HCT116 (cell line): ENCODE measurements around the gene DOCK3. TPM values are rescaled to one million over a fixed set of nuclear protein-coding genes. Genes with fewer than 3 reads are reported as not detected.
"Not testable (repeated sequence)": the region's sequence is repeated elsewhere in the genome, so short reads cannot be mapped to it uniquely, and the experiment has no call there.

Experiments
- ATAC-seq: fragments of 200-7000 bp; cut with Tn5 transposase; 2 replicates; pipeline ENCODE4 v1.9.1; 2020; ENCODE audit warnings: mild to moderate bottlenecking, moderate library complexity
- BruUV-seq: library from RNA; stranded (reverse); fragments of 400-500 nt; replicated peaks from 2 replicates; lab custom pipeline; 2021; lab: Mats Ljungman, UMichigan
- CTCF ChIA-PET: fragments of 300-600 bp; sonication (Branson Sonifier 250); formaldehyde crosslinking; loops from one replicate; lab custom pipeline; 2021; ENCODE audit warnings: antibody characterized with exemption; lab: Charles Lee
- POLR2A ChIA-PET: fragments of 300-600, 350-600 bp; sonication (Branson Sonifier 250); formaldehyde crosslinking; loops from one replicate; lab custom pipeline; 2021; ENCODE audit warnings: antibody characterized with exemption; lab: Charles Lee
- RAD21 ChIA-PET, 2 experiments: fragments of 300-600 bp; sonication (Branson Sonifier 250); formaldehyde crosslinking; loops; one replicate each; lab custom pipeline; 2023; ENCODE audit warnings: low total read pairs in 2 of 2; ENCODE audit not compliant: uncharacterized antibody in 2 of 2, unreplicated experiment in 2 of 2, low non-redundant PET in 1 of 2; lab: Charles Lee
- DNase-seq: peaks from one replicate; pipeline ENCODE4 v3.0.0-alpha.2; 2010; ENCODE audit warnings: low read depth, low spot score
- H2AFZ ChIP-seq: fragments of 200-600 bp; shearing (Covaris generic), sonication (generic); 2 replicates; pipeline ENCODE4 v1.6.1; 2017; ENCODE audit warnings: low read depth, mixed run types, mixed read lengths, antibody characterized with exemption, low read length; ENCODE audit not compliant: poor library complexity, severe bottlenecking
- H3K27ac ChIP-seq: 2 replicates; pipeline ENCODE4 v1.5.1; 2012; ENCODE audit warnings: low read depth, low read length
- H3K27me3 ChIP-seq: fragments of 200-600 bp; sonication (generic); 2 replicates; pipeline ENCODE4 v1.6.1; 2016; ENCODE audit warnings: mixed run types, low read length, mixed read lengths; ENCODE audit not compliant: insufficient read depth
- H3K36me3 ChIP-seq, 2 experiments: fragments of 200-500 bp in 1 of 2; fragments of 200-600 bp in 1 of 2; sonication (Bioruptor generic) in 1 of 2; sonication (generic) in 1 of 2; 2 replicates each; pipeline versions ENCODE4 v1.5.1 to v1.6.1; 2014 to 2016; ENCODE audit warnings: low read length in 2 of 2, inconsistent platforms in 1 of 2, mixed read lengths in 1 of 2, mixed run types in 1 of 2; ENCODE audit not compliant: insufficient read depth in 2 of 2, control insufficient read depth in 1 of 2
- H3K4me1 ChIP-seq, 2 experiments: fragments of 200-600 bp in 1 of 2; sonication (generic) in 1 of 2; 2 replicates each; pipeline versions ENCODE4 v1.5.1 to v1.6.1; 2012 to 2017; ENCODE audit warnings: low read length in 2 of 2, inconsistent platforms in 1 of 2, mild to moderate bottlenecking in 1 of 2, mixed read lengths in 1 of 2, mixed run types in 1 of 2, moderate library complexity in 1 of 2; ENCODE audit not compliant: insufficient read depth in 2 of 2, control insufficient read depth in 1 of 2
- H3K4me2 ChIP-seq: fragments of 200-600 bp; sonication (generic); 2 replicates; pipeline ENCODE4 v1.6.1; 2017; ENCODE audit warnings: mixed run types, low read length, mixed read lengths
- H3K4me3 ChIP-seq, 2 experiments: fragments of 200-600 bp in 1 of 2; sonication (generic) in 1 of 2; replicated peaks in 1 of 2; 2 replicates each; pipeline ENCODE4 v1.5.1; 2011 to 2016; ENCODE audit warnings: low read length in 2 of 2, control low read depth in 1 of 2, low read depth in 1 of 2, mild to moderate bottlenecking in 1 of 2, mixed read lengths in 1 of 2, mixed run types in 1 of 2
- H3K79me2 ChIP-seq: fragments of 200-600 bp; sonication (generic); 2 replicates; pipeline ENCODE4 v1.6.1; 2017; ENCODE audit warnings: mild to moderate bottlenecking, mixed run types, low read length, moderate library complexity, mixed read lengths; ENCODE audit not compliant: insufficient read depth
- H3K9ac ChIP-seq: fragments of 200-600 bp; sonication (generic); 2 replicates; pipeline ENCODE4 v1.6.1; 2016; ENCODE audit warnings: low read length, mixed read lengths
- H3K9me2 ChIP-seq: fragments of 200-600 bp; sonication (generic), shearing (Covaris generic); 2 replicates; pipeline ENCODE4 v1.6.1; 2017; ENCODE audit warnings: mixed run types, mild to moderate bottlenecking, moderate library complexity; ENCODE audit not compliant: insufficient read depth
- H3K9me3 ChIP-seq, 2 experiments: fragments of 200-500 bp in 1 of 2; fragments of 200-600 bp in 1 of 2; sonication (Bioruptor generic) in 1 of 2; sonication (generic) in 1 of 2; 2 replicates each; pipeline ENCODE4 v1.6.1; 2014 to 2017; ENCODE audit warnings: low read length in 2 of 2, mixed read lengths in 2 of 2, inconsistent platforms in 1 of 2, low read depth in 1 of 2, mild to moderate bottlenecking in 1 of 2, mixed run types in 1 of 2, moderate library complexity in 1 of 2; ENCODE audit not compliant: control insufficient read depth in 1 of 2, insufficient read depth in 1 of 2
- H4K20me1 ChIP-seq: fragments of 200-600 bp; sonication (generic), shearing (Covaris generic); 2 replicates; pipeline ENCODE4 v1.6.1; 2017; ENCODE audit warnings: mixed run types, mild to moderate bottlenecking, moderate library complexity; ENCODE audit not compliant: insufficient read depth
- ZFX ChIP-seq: fragments of 450-650 bp; IDR thresholded peaks from 2 replicates; pipeline ENCODE4 v1.6.1; 2017
- intact Hi-C: fragments of 100-400 bp; cut with micrococcal nuclease; formaldehyde crosslinking; loops from 2 replicates; pipeline ENCODE4 v1.10.0; 2022
- total RNA-seq: library from RNA; stranded (reverse); gene quantifications from one replicate; pipeline ENCODE4 v1.2.1, GENCODE V29; 2021; ENCODE audit not compliant: unreplicated experiment
- TF ChIP-seq, protein P1 (sequence below), 3 experiments: fragments of 200-600 bp in 1 of 3; sonication (generic) in 1 of 3; IDR thresholded peaks in 2 of 3; conservative IDR thresholded peaks in 1 of 3; 2 replicates each; pipeline ENCODE4 v1.5.1; 2012 to 2017; ENCODE audit warnings: low read depth in 2 of 3, low read length in 2 of 3, antibody characterized with exemption in 1 of 3, borderline replicate concordance in 1 of 3, control low read depth in 1 of 3, mild to moderate bottlenecking in 1 of 3, mixed read lengths in 1 of 3, mixed run types in 1 of 3, moderate library complexity in 1 of 3; ENCODE audit not compliant: insufficient read depth in 1 of 3

The DOCK3 gene
- total RNA-seq, 1 experiment from 2014 or later = 4.2 TPM

DNA sequence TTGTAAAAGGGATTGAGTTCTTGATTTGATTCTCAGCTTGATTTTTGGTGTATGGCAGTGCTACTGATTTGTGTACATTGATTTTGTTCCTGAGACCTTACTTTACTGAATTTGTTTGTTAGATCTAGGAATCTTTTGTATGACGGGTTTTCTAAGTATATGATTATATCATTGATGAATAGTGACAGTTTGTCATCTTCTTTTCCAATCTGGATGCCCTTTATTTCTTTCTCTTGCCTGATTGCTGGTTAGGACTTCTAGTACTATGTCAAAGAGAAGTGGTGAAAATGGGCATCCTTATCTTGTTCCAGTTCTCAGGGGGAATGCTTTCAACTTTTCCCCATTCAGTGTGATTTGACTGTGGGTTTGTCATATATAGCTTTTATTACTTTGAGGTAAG lies 103.0 kb downstream of the DOCK3 start:
- CTCF ChIA-PET = no interaction called here
- Histone ChIP-seq H3K27ac (no peak overlapping the region), H3K4me1 (no peaks in the 10 kb centered on the region), H3K4me3 (no peak overlapping the region), H3K9me2 (no peaks in the 10 kb centered on the region), H2AFZ (no peak overlapping the region), H3K4me2 (no peak overlapping the region), H3K36me3 (no peaks in the 10 kb centered on the region), H3K9me3 (no peaks in the 10 kb centered on the region), H3K79me2 (no peaks in the 10 kb centered on the region), H3K27me3 (no peaks in the 10 kb centered on the region), H4K20me1 (no peaks in the 10 kb centered on the region; the same call in 1 of the 2 replicates), H3K9ac (no peak overlapping the region)
- DNase-seq (no peak), ATAC-seq (no peak)
- TF ChIP-seq, protein P1, sequence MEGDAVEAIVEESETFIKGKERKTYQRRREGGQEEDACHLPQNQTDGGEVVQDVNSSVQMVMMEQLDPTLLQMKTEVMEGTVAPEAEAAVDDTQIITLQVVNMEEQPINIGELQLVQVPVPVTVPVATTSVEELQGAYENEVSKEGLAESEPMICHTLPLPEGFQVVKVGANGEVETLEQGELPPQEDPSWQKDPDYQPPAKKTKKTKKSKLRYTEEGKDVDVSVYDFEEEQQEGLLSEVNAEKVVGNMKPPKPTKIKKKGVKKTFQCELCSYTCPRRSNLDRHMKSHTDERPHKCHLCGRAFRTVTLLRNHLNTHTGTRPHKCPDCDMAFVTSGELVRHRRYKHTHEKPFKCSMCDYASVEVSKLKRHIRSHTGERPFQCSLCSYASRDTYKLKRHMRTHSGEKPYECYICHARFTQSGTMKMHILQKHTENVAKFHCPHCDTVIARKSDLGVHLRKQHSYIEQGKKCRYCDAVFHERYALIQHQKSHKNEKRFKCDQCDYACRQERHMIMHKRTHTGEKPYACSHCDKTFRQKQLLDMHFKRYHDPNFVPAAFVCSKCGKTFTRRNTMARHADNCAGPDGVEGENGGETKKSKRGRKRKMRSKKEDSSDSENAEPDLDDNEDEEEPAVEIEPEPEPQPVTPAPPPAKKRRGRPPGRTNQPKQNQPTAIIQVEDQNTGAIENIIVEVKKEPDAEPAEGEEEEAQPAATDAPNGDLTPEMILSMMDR (IDR thresholded peaks at IDR 0.05 in 2 of 3, conservative IDR thresholded peaks at IDR 0.05 in 1 of 3; ENCODE audit: borderline replicate concordance in 1 of 3, insufficient read depth in 1 of 3, low read depth in 2 of 3, low read length in 2 of 3) = no peak
- TF ChIP-seq ZFX = no peak
- POLR2A ChIA-PET = no interaction called here
- no TSS peak for BruUV-seq
- RAD21 ChIA-PET = no interaction called here
- intact Hi-C loops = no loop called here

DNA sequence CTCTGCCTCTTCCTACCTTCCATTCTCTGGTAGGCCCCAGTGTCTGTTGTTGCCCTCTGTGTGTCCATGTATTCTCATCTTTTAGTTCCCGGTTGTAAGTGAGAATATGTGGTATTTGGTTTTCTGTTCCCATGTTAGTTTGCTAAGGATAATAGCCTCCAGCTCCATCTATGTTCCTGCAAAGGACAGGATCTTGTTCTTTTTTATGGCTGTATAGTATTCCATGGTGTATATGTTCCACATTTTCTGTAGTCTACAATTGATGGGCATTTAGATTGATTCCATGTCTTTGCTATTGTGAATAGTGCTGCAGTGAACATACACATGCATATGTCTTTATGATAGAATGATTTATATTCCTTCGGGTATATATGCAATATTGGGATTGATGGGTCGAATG lies 107.0 kb downstream of the DOCK3 start:
- H3K4me2 ChIP-seq, H4K20me1 ChIP-seq, BruUV-seq, H2AFZ ChIP-seq, H3K27me3 ChIP-seq, CTCF ChIA-PET, DNase-seq, RAD21 ChIA-PET, intact Hi-C loops, H3K27ac ChIP-seq, H3K4me3 ChIP-seq, ATAC-seq, H3K4me1 ChIP-seq, POLR2A ChIA-PET, H3K9ac ChIP-seq, H3K36me3 ChIP-seq, H3K9me3 ChIP-seq, H3K79me2 ChIP-seq, H3K9me2 ChIP-seq: not testable (repeated sequence)
